Measurements from ENCODE around the gene DNAH12.
"Not testable (repeated sequence)": the region's sequence is repeated elsewhere in the genome, so short reads cannot be mapped to it uniquely, and the experiment has no call there.

The DNAH12 gene

GRCh38 chr3:57421336-57421735, 122.8 kb downstream of the DNAH12 start:
- no peak for DNase-seq (ENCODE audit: low read depth in 2 of 2)

GRCh38 chr3:57420001-57420400, 124.1 kb downstream of the DNAH12 start:
- no peak for DNase-seq (ENCODE audit: low read depth in 2 of 2)

- DNase-seq (ENCODE audit: low read depth in 2 of 2): no peak
Measured at GRCh38 chr3:57411715-57412114, 132.4 kb downstream of the DNAH12 start.

- DNase-seq (ENCODE audit: low read depth in 2 of 2): no peak
Measured at GRCh38 chr3:57409471-57409870, 134.7 kb downstream of the DNAH12 start.

GRCh38 chr3:57402675-57403074, 141.5 kb downstream of the DNAH12 start:
- no peak for DNase-seq (ENCODE audit: low read depth in 2 of 2)

- DNase-seq (ENCODE audit: low read depth in 2 of 2): peak in 1 of 2 experiments; percentile 35
Measured at GRCh38 chr3:57397175-57398026, 146.7 kb downstream of the DNAH12 start.

GRCh38 chr3:57393977-57394376, 150.2 kb downstream of the DNAH12 start:
- DNase-seq (ENCODE audit: low read depth in 2 of 2): no peak

GRCh38 chr3:57391767-57392166, 152.4 kb downstream of the DNAH12 start:
- no peak for DNase-seq (ENCODE audit: low read depth in 2 of 2)

- DNase-seq (ENCODE audit: low read depth in 2 of 2): no peak
Measured at GRCh38 chr3:57389271-57389670, 154.9 kb downstream of the DNAH12 start.

GRCh38 chr3:57386307-57386706, 157.8 kb downstream of the DNAH12 start:
- no peak for DNase-seq (ENCODE audit: low read depth in 2 of 2)

GRCh38 chr3:57385498-57385897, 158.6 kb downstream of the DNAH12 start:
- no peak for DNase-seq (ENCODE audit: low read depth in 2 of 2)

- no peak for DNase-seq (ENCODE audit: low read depth in 2 of 2)
Measured at GRCh38 chr3:57383838-57384237, 160.3 kb downstream of the DNAH12 start.

GRCh38 chr3:57383406-57383805, 160.7 kb downstream of the DNAH12 start:
- no peak for DNase-seq (ENCODE audit: low read depth in 2 of 2)

GRCh38 chr3:57382933-57383332, 161.2 kb downstream of the DNAH12 start:
- DNase-seq (ENCODE audit: low read depth in 2 of 2): no peak

- no peak for DNase-seq (ENCODE audit: low read depth in 2 of 2)
Measured at GRCh38 chr3:57370341-57370740, 173.8 kb downstream of the DNAH12 start.

- DNase-seq (ENCODE audit: low read depth in 2 of 2): not testable (repeated sequence)
Measured at GRCh38 chr3:57365089-57365488, 179.1 kb downstream of the DNAH12 start.

- DNase-seq (ENCODE audit: low read depth in 2 of 2): not testable (repeated sequence)
Measured at GRCh38 chr3:57356275-57356674, 187.9 kb downstream of the DNAH12 start.

GRCh38 chr3:57354768-57355167, 189.4 kb downstream of the DNAH12 start:
- DNase-seq (ENCODE audit: low read depth in 2 of 2): no peak

- no peak for DNase-seq (ENCODE audit: low read depth in 2 of 2)
Measured at GRCh38 chr3:57350271-57350670, 193.9 kb downstream of the DNAH12 start.

- DNase-seq (ENCODE audit: low read depth in 2 of 2): not testable (repeated sequence)
Measured at GRCh38 chr3:57339071-57339642, 205.0 kb downstream of the DNAH12 start.

- not testable (repeated sequence) for DNase-seq (ENCODE audit: low read depth in 2 of 2)
Measured at GRCh38 chr3:57338272-57339070, 205.7 kb downstream of the DNAH12 start.

GRCh38 chr3:57335283-57335938, 208.7 kb downstream of the DNAH12 start:
- no peak for DNase-seq (ENCODE audit: low read depth in 2 of 2)
